ENCODE measurements around the gene SWT1.

DNA sequence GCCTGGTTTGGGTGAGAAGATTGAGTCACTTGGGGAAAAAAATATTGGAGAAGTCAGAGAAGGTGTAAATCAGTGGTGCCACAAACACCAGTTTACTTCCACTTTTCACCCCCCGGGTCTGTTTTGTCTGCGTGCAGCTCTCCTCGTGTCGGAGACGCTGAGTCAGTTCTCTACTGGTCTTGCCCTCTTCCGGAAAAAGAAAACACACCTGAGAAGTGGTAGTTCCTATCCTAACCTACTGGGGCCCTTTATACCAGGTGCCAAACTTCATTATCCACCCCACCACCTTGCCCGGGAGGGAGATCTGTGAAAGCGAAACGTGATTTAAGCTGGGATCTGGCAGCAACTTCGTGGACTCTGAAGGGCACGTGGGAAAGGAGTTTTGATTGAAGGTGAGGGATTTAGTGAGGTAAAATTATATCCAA is 160.9 kb downstream of the SWT1 start:
- TF ChIP-seq, protein P1, sequence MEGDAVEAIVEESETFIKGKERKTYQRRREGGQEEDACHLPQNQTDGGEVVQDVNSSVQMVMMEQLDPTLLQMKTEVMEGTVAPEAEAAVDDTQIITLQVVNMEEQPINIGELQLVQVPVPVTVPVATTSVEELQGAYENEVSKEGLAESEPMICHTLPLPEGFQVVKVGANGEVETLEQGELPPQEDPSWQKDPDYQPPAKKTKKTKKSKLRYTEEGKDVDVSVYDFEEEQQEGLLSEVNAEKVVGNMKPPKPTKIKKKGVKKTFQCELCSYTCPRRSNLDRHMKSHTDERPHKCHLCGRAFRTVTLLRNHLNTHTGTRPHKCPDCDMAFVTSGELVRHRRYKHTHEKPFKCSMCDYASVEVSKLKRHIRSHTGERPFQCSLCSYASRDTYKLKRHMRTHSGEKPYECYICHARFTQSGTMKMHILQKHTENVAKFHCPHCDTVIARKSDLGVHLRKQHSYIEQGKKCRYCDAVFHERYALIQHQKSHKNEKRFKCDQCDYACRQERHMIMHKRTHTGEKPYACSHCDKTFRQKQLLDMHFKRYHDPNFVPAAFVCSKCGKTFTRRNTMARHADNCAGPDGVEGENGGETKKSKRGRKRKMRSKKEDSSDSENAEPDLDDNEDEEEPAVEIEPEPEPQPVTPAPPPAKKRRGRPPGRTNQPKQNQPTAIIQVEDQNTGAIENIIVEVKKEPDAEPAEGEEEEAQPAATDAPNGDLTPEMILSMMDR (conservative IDR thresholded peaks at IDR 0.05), result peak; percentile 32; the same call in 1 of the 2 replicates
- no peak for TF ChIP-seq EZH2 (IDR thresholded peaks at IDR 0.05; ENCODE audit: low read depth)
